Fibroblast of the aortic adventitia (primary cell): Measurements from ENCODE around the gene NUP35. TPM values are rescaled to one million over a fixed set of nuclear protein-coding genes. Genes with fewer than 3 reads are reported as not detected.
"Not testable (repeated sequence)": the region's sequence is repeated elsewhere in the genome, so short reads cannot be mapped to it uniquely, and the experiment has no call there.

Experiments
- DNase-seq: peaks from one replicate; pipeline ENCODE4 v3.0.0-alpha.2; 2010; ENCODE audit warnings: low read depth
- H3K4me3 ChIP-seq: 2 replicates; pipeline ENCODE4 v1.5.1; 2011; ENCODE audit warnings: low read depth, mild to moderate bottlenecking, control low read depth, low read length, moderate library complexity
- CTCF ChIP-seq: IDR thresholded peaks from 2 replicates; pipeline ENCODE4 v1.5.1; 2011; ENCODE audit warnings: mild to moderate bottlenecking, low read length, control low read depth, inconsistent platforms; ENCODE audit not compliant: insufficient read depth
- total RNA-seq: library from RNA; depleted of rRNA; stranded (reverse); fragments of >200 nt; gene quantifications from 2 replicates; pipeline ENCODE4 v1.2.3, GENCODE V29; 2012; ENCODE audit warnings: low replicate concordance

Gene NUP35
- total RNA-seq, 1 donor: 22.3 TPM

GRCh38 chr2:183126635-183127034 is 2.4 kb downstream of the NUP35 start:
- TF ChIP-seq CTCF: no peak
- DNase-seq: no peak

DNA sequence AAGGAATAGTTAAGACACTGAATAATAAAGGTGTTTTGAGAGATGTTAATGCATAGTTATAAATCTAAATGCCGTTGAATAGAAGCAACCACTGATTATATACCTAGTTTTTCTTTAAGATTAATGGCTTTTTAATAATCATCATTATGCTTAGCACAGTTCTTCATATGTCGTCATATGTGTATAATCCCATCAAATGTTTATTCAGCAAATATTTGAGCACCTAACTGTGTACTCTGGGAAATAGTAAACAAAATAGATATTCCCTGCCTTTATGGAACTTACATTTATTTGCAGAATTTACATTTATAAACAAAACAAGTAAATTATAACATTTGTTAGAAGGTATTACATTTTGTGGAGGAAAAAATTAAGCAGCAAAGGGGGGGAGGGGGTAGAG is 9.8 kb downstream of the NUP35 start:
- no peak for DNase-seq
- H3K4me3 ChIP-seq: no peak overlapping the region
- no peak for TF ChIP-seq CTCF

More at GRCh38 chr2:183126635-183127034, 2.4 kb downstream of the NUP35 start:
- H3K4me3 ChIP-seq: no peak overlapping the region

GRCh38 chr2:183148955-183149354 is 24.7 kb downstream of the NUP35 start:
- no peak for TF ChIP-seq CTCF
- H3K4me3 ChIP-seq: no peak overlapping the region
- DNase-seq: no peak

GRCh38 chr2:183149489-183149888 is 25.2 kb downstream of the NUP35 start:
- peak; percentile 70 for DNase-seq
- H3K4me3 ChIP-seq: no peak overlapping the region
- no peak for TF ChIP-seq CTCF

GRCh38 chr2:183152280-183152679 is 28.0 kb downstream of the NUP35 start:
- DNase-seq, H3K4me3 ChIP-seq: not testable (repeated sequence)

- no peak for DNase-seq
- no peak for TF ChIP-seq CTCF
- H3K4me3 ChIP-seq: no peak overlapping the region
Measured at GRCh38 chr2:183153967-183154366, 29.7 kb downstream of the NUP35 start.

DNA sequence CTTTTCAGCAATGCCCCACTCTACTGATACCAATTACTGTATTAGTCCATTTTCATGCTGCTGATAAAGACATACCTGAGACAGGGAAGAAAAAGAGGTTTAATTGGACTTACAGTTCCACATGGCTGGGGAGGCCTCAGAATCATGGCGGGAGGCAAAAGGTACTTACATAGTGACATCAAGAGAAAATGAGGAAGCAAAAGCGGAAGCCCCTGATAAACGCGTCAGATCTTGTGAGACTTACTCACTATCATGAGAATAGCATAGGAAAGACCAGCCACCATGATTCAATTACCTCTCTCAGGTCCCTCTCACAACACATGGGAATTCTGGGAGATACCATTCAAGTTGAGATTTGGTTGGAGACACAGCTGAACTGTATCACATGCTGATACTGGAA is 30.5 kb downstream of the NUP35 start:
- DNase-seq, H3K4me3 ChIP-seq: not testable (repeated sequence)

DNA sequence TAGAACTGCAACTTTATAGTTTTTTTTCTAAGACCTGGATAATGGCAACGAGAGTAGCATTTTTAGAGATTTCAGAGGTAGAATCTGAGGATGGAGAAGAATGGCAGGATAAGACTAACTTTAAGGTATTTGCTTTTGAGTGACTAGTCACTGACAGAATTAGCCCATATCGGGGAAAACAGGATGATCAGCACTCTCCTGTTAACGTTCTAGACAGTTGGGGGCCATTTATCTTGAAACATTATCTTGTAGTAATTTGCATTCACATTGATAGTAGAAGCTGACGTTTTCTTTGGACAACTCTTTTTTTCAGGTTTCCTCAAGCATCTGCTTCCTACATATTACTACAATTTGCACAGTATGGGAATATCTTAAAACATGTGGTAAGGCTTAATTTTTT is 32.9 kb downstream of the NUP35 start:
- H3K4me3 ChIP-seq: no peak overlapping the region

More for the DNA sequence above, 32.9 kb downstream of the NUP35 start:
- no peak for TF ChIP-seq CTCF
- DNase-seq: no peak
